HK-2 (cell line): ENCODE data around the gene RUNX2.
"Not testable (repeated sequence)": the region's sequence is repeated elsewhere in the genome, so short reads cannot be mapped to it uniquely, and the experiment has no call there.

ENCODE experiments used
- DNase-seq: peaks from one replicate; pipeline ENCODE4 v3.0.0-alpha.2; 2018; ENCODE audit not compliant: unreplicated experiment

RUNX2 gene

GRCh38 chr6:45556828-45557227 is 228.7 kb downstream of the RUNX2 start:
- no peak for DNase-seq

- DNase-seq: no peak
Observed at GRCh38 chr6:45557454-45557853, 229.3 kb downstream of the RUNX2 start.

- DNase-seq: no peak
Observed at GRCh38 chr6:45558858-45559257, 230.7 kb downstream of the RUNX2 start.

GRCh38 chr6:45560321-45560820 is 232.2 kb downstream of the RUNX2 start:
- DNase-seq: not testable (repeated sequence)

GRCh38 chr6:45562171-45562570 is 234.0 kb downstream of the RUNX2 start:
- DNase-seq: no peak

GRCh38 chr6:45563041-45563440 is 234.9 kb downstream of the RUNX2 start:
- DNase-seq: no peak

GRCh38 chr6:45563844-45564243 is 235.7 kb downstream of the RUNX2 start:
- DNase-seq: no peak

GRCh38 chr6:45566882-45567281 is 238.8 kb downstream of the RUNX2 start:
- DNase-seq: no peak

GRCh38 chr6:45567879-45568278 is 239.7 kb downstream of the RUNX2 start:
- no peak for DNase-seq

GRCh38 chr6:45568626-45569025 is 240.5 kb downstream of the RUNX2 start:
- no peak for DNase-seq

- no peak for DNase-seq
Observed at GRCh38 chr6:45569210-45569945, 241.2 kb downstream of the RUNX2 start.

GRCh38 chr6:45571159-45571558 is 243.0 kb downstream of the RUNX2 start:
- no peak for DNase-seq

- DNase-seq: no peak
Observed at GRCh38 chr6:45572833-45573232, 244.7 kb downstream of the RUNX2 start.

- no peak for DNase-seq
Observed at GRCh38 chr6:45574014-45574461, 245.9 kb downstream of the RUNX2 start.

- DNase-seq: no peak
Observed at GRCh38 chr6:45574885-45575284, 246.8 kb downstream of the RUNX2 start.

GRCh38 chr6:45576648-45577624 is 248.8 kb downstream of the RUNX2 start:
- DNase-seq: no peak

- no peak for DNase-seq
Observed at GRCh38 chr6:45577836-45578504, 249.8 kb downstream of the RUNX2 start.

GRCh38 chr6:45584127-45584526 is 256.0 kb downstream of the RUNX2 start:
- DNase-seq: no peak

- DNase-seq: no peak
Observed at GRCh38 chr6:45586216-45587171, 258.4 kb downstream of the RUNX2 start.

- no peak for DNase-seq
Observed at GRCh38 chr6:45587229-45588060, 259.3 kb downstream of the RUNX2 start.
